Measurements from ENCODE around the gene MKKS.

DNA sequence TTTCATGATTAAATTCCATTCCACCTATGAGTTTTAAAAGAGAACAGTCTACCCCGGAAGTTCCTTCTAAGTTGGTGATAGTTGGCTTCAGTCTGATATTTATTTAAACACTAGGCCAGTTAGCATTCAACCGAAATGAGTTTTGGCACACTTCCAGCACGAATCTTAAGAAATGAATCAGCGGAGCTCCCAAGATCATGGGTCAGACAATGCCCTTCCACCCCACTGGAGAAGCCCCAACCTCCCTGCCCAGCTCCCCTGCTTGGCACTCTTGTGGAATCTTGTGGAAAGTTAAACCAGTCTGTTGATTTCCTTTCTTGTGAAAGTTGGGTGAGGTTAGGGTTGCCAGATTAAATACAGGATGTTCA is 64.3 kb downstream of the MKKS start:
- TF ChIP-seq ZNF274 (IDR thresholded peaks at IDR 0.05; ENCODE audit: low read depth, low read length) = no peak
- no peak for TF ChIP-seq YY1 (IDR thresholded peaks at IDR 0.05; ENCODE audit: insufficient read depth, insufficient read length)
- no peak for TF ChIP-seq SUZ12 (IDR thresholded peaks at IDR 0.05; ENCODE audit: extremely low read depth, insufficient read depth, insufficient read length)

All from NT2/D1 (cell line).